HCT116 (cell line): Measurements from ENCODE around the gene TNNI2. TPM values are rescaled to one million over a fixed set of nuclear protein-coding genes. Genes with fewer than 3 reads are reported as not detected.

Experiments
- ATAC-seq: fragments of 200-7000 bp; cut with Tn5 transposase; 2 replicates; pipeline ENCODE4 v1.9.1; 2020; ENCODE audit warnings: mild to moderate bottlenecking, moderate library complexity
- BruUV-seq: library from RNA; stranded (reverse); fragments of 400-500 nt; replicated peaks from 2 replicates; lab custom pipeline; 2021; lab: Mats Ljungman, UMichigan
- CTCF ChIA-PET: fragments of 300-600 bp; sonication (Branson Sonifier 250); formaldehyde crosslinking; loops from one replicate; lab custom pipeline; 2021; ENCODE audit warnings: antibody characterized with exemption; lab: Charles Lee
- POLR2A ChIA-PET: fragments of 300-600, 350-600 bp; sonication (Branson Sonifier 250); formaldehyde crosslinking; loops from one replicate; lab custom pipeline; 2021; ENCODE audit warnings: antibody characterized with exemption; lab: Charles Lee
- RAD21 ChIA-PET, 2 experiments: fragments of 300-600 bp; sonication (Branson Sonifier 250); formaldehyde crosslinking; loops; one replicate each; lab custom pipeline; 2023; ENCODE audit warnings: low total read pairs in 2 of 2; ENCODE audit not compliant: uncharacterized antibody in 2 of 2, unreplicated experiment in 2 of 2, low non-redundant PET in 1 of 2; lab: Charles Lee
- DNase-seq: peaks from one replicate; pipeline ENCODE4 v3.0.0-alpha.2; 2010; ENCODE audit warnings: low read depth, low spot score
- H2AFZ ChIP-seq: fragments of 200-600 bp; shearing (Covaris generic), sonication (generic); 2 replicates; pipeline ENCODE4 v1.6.1; 2017; ENCODE audit warnings: low read depth, mixed run types, mixed read lengths, antibody characterized with exemption, low read length; ENCODE audit not compliant: poor library complexity, severe bottlenecking
- H3K27ac ChIP-seq: 2 replicates; pipeline ENCODE4 v1.5.1; 2012; ENCODE audit warnings: low read depth, low read length
- H3K27me3 ChIP-seq: fragments of 200-600 bp; sonication (generic); 2 replicates; pipeline ENCODE4 v1.6.1; 2016; ENCODE audit warnings: mixed run types, low read length, mixed read lengths; ENCODE audit not compliant: insufficient read depth
- H3K36me3 ChIP-seq, 2 experiments: fragments of 200-500 bp in 1 of 2; fragments of 200-600 bp in 1 of 2; sonication (Bioruptor generic) in 1 of 2; sonication (generic) in 1 of 2; 2 replicates each; pipeline versions ENCODE4 v1.5.1 to v1.6.1; 2014 to 2016; ENCODE audit warnings: low read length in 2 of 2, inconsistent platforms in 1 of 2, mixed read lengths in 1 of 2, mixed run types in 1 of 2; ENCODE audit not compliant: insufficient read depth in 2 of 2, control insufficient read depth in 1 of 2
- H3K4me1 ChIP-seq, 2 experiments: fragments of 200-600 bp in 1 of 2; sonication (generic) in 1 of 2; 2 replicates each; pipeline versions ENCODE4 v1.5.1 to v1.6.1; 2012 to 2017; ENCODE audit warnings: low read length in 2 of 2, inconsistent platforms in 1 of 2, mild to moderate bottlenecking in 1 of 2, mixed read lengths in 1 of 2, mixed run types in 1 of 2, moderate library complexity in 1 of 2; ENCODE audit not compliant: insufficient read depth in 2 of 2, control insufficient read depth in 1 of 2
- H3K4me2 ChIP-seq: fragments of 200-600 bp; sonication (generic); 2 replicates; pipeline ENCODE4 v1.6.1; 2017; ENCODE audit warnings: mixed run types, low read length, mixed read lengths
- H3K4me3 ChIP-seq, 2 experiments: fragments of 200-600 bp in 1 of 2; sonication (generic) in 1 of 2; replicated peaks in 1 of 2; 2 replicates each; pipeline ENCODE4 v1.5.1; 2011 to 2016; ENCODE audit warnings: low read length in 2 of 2, control low read depth in 1 of 2, low read depth in 1 of 2, mild to moderate bottlenecking in 1 of 2, mixed read lengths in 1 of 2, mixed run types in 1 of 2
- H3K79me2 ChIP-seq: fragments of 200-600 bp; sonication (generic); 2 replicates; pipeline ENCODE4 v1.6.1; 2017; ENCODE audit warnings: mild to moderate bottlenecking, mixed run types, low read length, moderate library complexity, mixed read lengths; ENCODE audit not compliant: insufficient read depth
- H3K9ac ChIP-seq: fragments of 200-600 bp; sonication (generic); 2 replicates; pipeline ENCODE4 v1.6.1; 2016; ENCODE audit warnings: low read length, mixed read lengths
- H3K9me2 ChIP-seq: fragments of 200-600 bp; sonication (generic), shearing (Covaris generic); 2 replicates; pipeline ENCODE4 v1.6.1; 2017; ENCODE audit warnings: mixed run types, mild to moderate bottlenecking, moderate library complexity; ENCODE audit not compliant: insufficient read depth
- H3K9me3 ChIP-seq, 2 experiments: fragments of 200-500 bp in 1 of 2; fragments of 200-600 bp in 1 of 2; sonication (Bioruptor generic) in 1 of 2; sonication (generic) in 1 of 2; 2 replicates each; pipeline ENCODE4 v1.6.1; 2014 to 2017; ENCODE audit warnings: low read length in 2 of 2, mixed read lengths in 2 of 2, inconsistent platforms in 1 of 2, low read depth in 1 of 2, mild to moderate bottlenecking in 1 of 2, mixed run types in 1 of 2, moderate library complexity in 1 of 2; ENCODE audit not compliant: control insufficient read depth in 1 of 2, insufficient read depth in 1 of 2
- H4K20me1 ChIP-seq: fragments of 200-600 bp; sonication (generic), shearing (Covaris generic); 2 replicates; pipeline ENCODE4 v1.6.1; 2017; ENCODE audit warnings: mixed run types, mild to moderate bottlenecking, moderate library complexity; ENCODE audit not compliant: insufficient read depth
- CEBPB ChIP-seq: IDR thresholded peaks from 2 replicates; pipeline ENCODE4 v1.6.1; 2012; ENCODE audit warnings: low read depth
- CTCF ChIP-seq, 3 experiments: fragments of 200-600 bp in 1 of 3; sonication (generic) in 1 of 3; IDR thresholded peaks in 2 of 3; conservative IDR thresholded peaks in 1 of 3; 2 replicates each; pipeline ENCODE4 v1.5.1; 2012 to 2017; ENCODE audit warnings: low read depth in 2 of 3, low read length in 2 of 3, antibody characterized with exemption in 1 of 3, borderline replicate concordance in 1 of 3, control low read depth in 1 of 3, mild to moderate bottlenecking in 1 of 3, mixed read lengths in 1 of 3, mixed run types in 1 of 3, moderate library complexity in 1 of 3; ENCODE audit not compliant: insufficient read depth in 1 of 3
- EGR1 ChIP-seq: IDR thresholded peaks from 2 replicates; pipeline ENCODE4 v1.6.1; 2012; ENCODE audit warnings: low read depth
- ELF1 ChIP-seq: IDR thresholded peaks from 2 replicates; pipeline ENCODE4 v1.6.1; 2012; ENCODE audit warnings: low read depth, borderline replicate concordance
- EZH2phosphoT487 ChIP-seq: fragments of 200-600 bp; IDR thresholded peaks from 2 replicates; pipeline ENCODE4 v1.6.1; 2018; ENCODE audit warnings: antibody characterized with exemption, borderline replicate concordance
- SIN3A ChIP-seq: IDR thresholded peaks from 2 replicates; pipeline ENCODE4 v1.6.1; 2012; ENCODE audit warnings: low read depth
- ZNF274 ChIP-seq: fragments of 200-500 bp; sonication (Bioruptor generic); IDR thresholded peaks from 2 replicates; pipeline ENCODE4 v1.6.1; 2014; ENCODE audit warnings: mild to moderate bottlenecking, low read depth, low read length, inconsistent platforms
- intact Hi-C: fragments of 100-400 bp; cut with micrococcal nuclease; formaldehyde crosslinking; loops from 2 replicates; pipeline ENCODE4 v1.10.0; 2022
- total RNA-seq: library from RNA; stranded (reverse); gene quantifications from one replicate; pipeline ENCODE4 v1.2.1, GENCODE V29; 2021; ENCODE audit not compliant: unreplicated experiment

TNNI2 gene
- total RNA-seq, 1 experiment from 2014 or later, result not detected

- RAD21 ChIA-PET, result interaction anchor here (0.7 to 3.1 kb wide), 7 partner anchors 10 to 321 kb away, joined by 3 to 63 read pairs (median 5); no protein-coding TSS in a partner anchor
- Histone ChIP-seq H3K36me3 (no peaks in the 10 kb centered on the region), H3K9me3 (no peaks in the 10 kb centered on the region), H3K27ac (peak within 1 kb of the TSS; percentile 70), H2AFZ (no peak within 1 kb of the TSS), H3K4me3 (peak within 1 kb of the TSS in 1 of 2 experiments; percentile 37; a peak in 1 of 4 replicates), H3K4me1 (peaks cover 35 to 55% of the 10 kb centered on the region in 2 experiments), H3K27me3 (no peaks in the 10 kb centered on the region), H3K4me2 (peak within 1 kb of the TSS; percentile 85), H4K20me1 (no peaks in the 10 kb centered on the region), H3K9me2 (no peaks in the 10 kb centered on the region), H3K9ac (peak within 1 kb of the TSS; percentile 57), H3K79me2 (no peaks in the 10 kb centered on the region)
- no peak for DNase-seq
- POLR2A ChIA-PET, result interaction anchor here (0.6 to 0.8 kb wide), 3 partner anchors 123 to 315 kb away, joined by 3 to 4 read pairs (median 3); no protein-coding TSS in a partner anchor
- intact Hi-C loops, result no loop called here
- peak; percentile 3; the same call in 1 of the 2 replicates for ATAC-seq
- BruUV-seq, result no TSS peak
- CTCF ChIA-PET, result interaction anchor here (0.7 to 5.0 kb wide), 12 partner anchors 10 to 322 kb away, joined by 3 to 259 read pairs (median 9); partner anchors contain the start of gene KRTAP5-6
- TF ChIP-seq ZNF274 (no peak), CTCF (IDR thresholded peaks at IDR 0.05 in 2 of 3, conservative IDR thresholded peaks at IDR 0.05 in 1 of 3; ENCODE audit: borderline replicate concordance in 1 of 3, insufficient read depth in 1 of 3, low read depth in 2 of 3, low read length in 2 of 3) (no peak), EGR1 (no peak), CEBPB (no peak), ELF1 (no peak), EZH2phosphoT487 (no peak), SIN3A (no peak)
Measured at GRCh38 chr11:1834779-1835670, 3.8 kb upstream of the TNNI2 start, which contains the start of gene SYT8. Gene SYT8 (plus strand): TSS chr11:1834990. CDS start chr11:1835106, 116 bp downstream.
